Trophoblast cell (in vitro differentiated cells and primary cell): ENCODE data around the gene RBFOX2.
"Not testable (repeated sequence)": the region's sequence is repeated elsewhere in the genome, so short reads cannot be mapped to it uniquely, and the experiment has no call there.

Source experiments
- DNase-seq, 2 donors: peaks; one replicate each; pipeline ENCODE4 v3.0.0-alpha.2; 2016
- H2AFZ ChIP-seq: 2 replicates; pipeline ENCODE4 v1.6.1; 2013; ENCODE audit warnings: low read length, moderate library complexity, mild to moderate bottlenecking; ENCODE audit not compliant: insufficient read depth, poor library complexity
- H2AK5ac ChIP-seq: 2 replicates; pipeline ENCODE4 v1.6.1; 2013; ENCODE audit warnings: mild to moderate bottlenecking, low read length
- H2BK120ac ChIP-seq: 2 replicates; pipeline ENCODE4 v1.6.1; 2013; ENCODE audit warnings: low read length, mild to moderate bottlenecking, moderate library complexity; ENCODE audit not compliant: insufficient read depth, poor library complexity
- H2BK12ac ChIP-seq: 2 replicates; pipeline ENCODE4 v1.6.1; 2013; ENCODE audit warnings: mild to moderate bottlenecking, low read length, moderate library complexity
- H2BK5ac ChIP-seq: 2 replicates; pipeline ENCODE4 v1.6.1; 2013; ENCODE audit warnings: low read length, low read depth, moderate library complexity, mild to moderate bottlenecking; ENCODE audit not compliant: poor library complexity
- H3K14ac ChIP-seq: 2 replicates; pipeline ENCODE4 v1.6.1; 2013; ENCODE audit warnings: mild to moderate bottlenecking, low read length
- H3K18ac ChIP-seq: 2 replicates; pipeline ENCODE4 v1.6.1; 2013; ENCODE audit warnings: mild to moderate bottlenecking, low read length
- H3K23ac ChIP-seq: 2 replicates; pipeline ENCODE4 v1.6.1; 2013; ENCODE audit warnings: low read length
- H3K27ac ChIP-seq: 2 replicates; pipeline ENCODE4 v1.5.1; 2013; ENCODE audit warnings: low read depth, mild to moderate bottlenecking, inconsistent platforms, low read length, moderate library complexity
- H3K27me3 ChIP-seq: 2 replicates; pipeline ENCODE4 v1.6.1; 2013; ENCODE audit warnings: inconsistent platforms, mild to moderate bottlenecking, low read length, moderate library complexity; ENCODE audit not compliant: insufficient read depth
- H3K36me3 ChIP-seq, 2 experiments: 1 replicate in 1 of 2; 2 replicates in 1 of 2; pipeline ENCODE4 v1.6.1; 2013; ENCODE audit warnings: low read length in 2 of 2, mild to moderate bottlenecking in 2 of 2, moderate library complexity in 1 of 2; ENCODE audit not compliant: insufficient read depth in 2 of 2, control insufficient read depth in 1 of 2
- H3K4ac ChIP-seq: 2 replicates; pipeline ENCODE4 v1.6.1; 2013; ENCODE audit warnings: low read depth, mild to moderate bottlenecking, low read length, moderate library complexity
- H3K4me1 ChIP-seq, 2 experiments: 1 replicate in 1 of 2; 2 replicates in 1 of 2; pipeline ENCODE4 v1.6.1; 2013; ENCODE audit warnings: low read length in 2 of 2, mild to moderate bottlenecking in 2 of 2, moderate library complexity in 1 of 2; ENCODE audit not compliant: insufficient read depth in 2 of 2, control insufficient read depth in 1 of 2
- H3K4me2 ChIP-seq: 2 replicates; pipeline ENCODE4 v1.6.1; 2013; ENCODE audit warnings: inconsistent platforms, mild to moderate bottlenecking, low read length, moderate library complexity
- H3K4me3 ChIP-seq: 2 replicates; pipeline ENCODE4 v1.5.1; 2013; ENCODE audit warnings: mild to moderate bottlenecking, low read depth, low read length, inconsistent platforms
- H3K79me1 ChIP-seq: one replicate; pipeline ENCODE4 v1.6.1; 2013; ENCODE audit warnings: low read length
- H3K79me2 ChIP-seq: 2 replicates; pipeline ENCODE4 v1.6.1; 2013; ENCODE audit warnings: low read length, mild to moderate bottlenecking; ENCODE audit not compliant: control insufficient read depth, insufficient read depth, poor library complexity
- H3K9ac ChIP-seq: 2 replicates; pipeline ENCODE4 v1.6.1; 2013; ENCODE audit warnings: mild to moderate bottlenecking, low read length
- H3K9me3 ChIP-seq: 2 replicates; pipeline ENCODE4 v1.6.1; 2013; ENCODE audit warnings: low read depth, mild to moderate bottlenecking, control low read depth, inconsistent platforms, low read length; ENCODE audit not compliant: insufficient read depth
- H4K12ac ChIP-seq: 2 replicates; pipeline ENCODE4 v1.6.1; 2013; ENCODE audit warnings: low read depth, mild to moderate bottlenecking, low read length, moderate library complexity
- H4K8ac ChIP-seq: 2 replicates; pipeline ENCODE4 v1.6.1; 2013; ENCODE audit warnings: low read depth, mild to moderate bottlenecking, low read length, moderate library complexity
- H4K91ac ChIP-seq: one replicate; pipeline ENCODE4 v1.6.1; 2013; ENCODE audit warnings: low read depth, mild to moderate bottlenecking, low read length, moderate library complexity
- WGBS: extraction: QIAGEN DNeasy Blood & Tissue Kit; methylation state at CpG from one replicate; pipeline ENCODE4 v1.1.7; 2013; ENCODE audit warnings: missing lambda C conversion rate; ENCODE audit not compliant: insufficient read length, insufficient coverage; ENCODE audit errors: extremely low coverage; 5-methylcytosine and 5-hydroxymethylcytosine counted together

Gene RBFOX2

DNA sequence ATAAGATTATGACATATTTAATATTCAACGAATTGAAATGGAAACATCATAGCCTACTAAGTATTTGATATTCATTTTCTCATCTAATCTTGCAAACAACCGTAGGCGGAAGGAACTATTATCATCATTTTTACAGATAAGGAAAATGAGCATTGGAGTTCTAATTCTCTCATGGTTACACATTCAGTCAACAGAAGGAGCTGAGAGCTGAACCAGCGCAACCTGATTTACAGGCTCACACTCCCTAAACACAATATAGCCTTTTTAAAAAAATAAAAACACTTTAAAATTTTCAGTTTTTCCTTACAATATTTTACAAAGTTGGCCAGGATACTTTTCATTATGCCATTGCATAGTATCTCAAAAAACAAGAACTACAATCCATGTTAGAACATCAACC lies 236.1 kb downstream of the RBFOX2 start:
- H3K23ac ChIP-seq, result no peak overlapping the region
- no peak overlapping the region for H4K12ac ChIP-seq
- H3K4me2 ChIP-seq, result no peak overlapping the region
- WGBS, result no CpG with 5 or more reads among the region's 4 CpGs
- H3K9me3 ChIP-seq, result no peaks in the 10 kb centered on the region
- no peak overlapping the region for H3K4me3 ChIP-seq
- H2BK12ac ChIP-seq, result no peak overlapping the region
- no peak overlapping the region for H2AFZ ChIP-seq
- H3K27ac ChIP-seq, result no peak overlapping the region
- no peak overlapping the region for H3K18ac ChIP-seq
- H3K79me1 ChIP-seq, result no peaks in the 10 kb centered on the region
- H2AK5ac ChIP-seq, result no peak overlapping the region
- H3K14ac ChIP-seq, result no peak overlapping the region
- H3K79me2 ChIP-seq, result no peaks in the 10 kb centered on the region
- H4K8ac ChIP-seq, result no peak overlapping the region
- H3K9ac ChIP-seq, result no peak overlapping the region
- peak; percentile 48 to 70 for DNase-seq
- no peak overlapping the region for H3K4ac ChIP-seq
- H3K4me1 ChIP-seq, result peaks cover 0 to 2% of the 10 kb centered on the region in 2 experiments
- peaks cover 0 to 3% of the 10 kb centered on the region in 2 experiments for H3K36me3 ChIP-seq
- H3K27me3 ChIP-seq, result no peaks in the 10 kb centered on the region
- no peak overlapping the region for H4K91ac ChIP-seq
- H2BK5ac ChIP-seq, result no peak overlapping the region
- no peak overlapping the region for H2BK120ac ChIP-seq

DNA sequence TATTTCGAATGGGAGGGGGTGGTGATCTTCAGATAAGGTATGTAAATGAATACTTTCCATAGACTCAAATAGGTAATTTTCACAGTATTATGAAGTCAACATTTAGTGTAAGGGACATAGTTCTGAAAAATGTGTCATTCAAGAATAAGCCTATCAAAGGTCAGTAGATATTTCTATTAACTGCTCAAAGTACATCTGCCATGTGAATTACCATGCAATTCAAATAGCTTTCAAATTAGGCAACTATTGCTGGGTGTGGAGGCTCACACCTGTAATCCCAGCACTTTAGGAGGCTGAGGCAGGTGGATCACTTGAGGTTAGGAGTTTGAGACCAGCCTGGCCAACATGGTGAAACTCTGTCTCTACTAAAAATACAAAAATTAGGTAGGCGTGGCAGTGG lies 236.8 kb downstream of the RBFOX2 start:
- not testable (repeated sequence) for H3K4me1 ChIP-seq, H3K14ac ChIP-seq
- no CpG with 5 or more reads among the region's 2 CpGs for WGBS

DNA sequence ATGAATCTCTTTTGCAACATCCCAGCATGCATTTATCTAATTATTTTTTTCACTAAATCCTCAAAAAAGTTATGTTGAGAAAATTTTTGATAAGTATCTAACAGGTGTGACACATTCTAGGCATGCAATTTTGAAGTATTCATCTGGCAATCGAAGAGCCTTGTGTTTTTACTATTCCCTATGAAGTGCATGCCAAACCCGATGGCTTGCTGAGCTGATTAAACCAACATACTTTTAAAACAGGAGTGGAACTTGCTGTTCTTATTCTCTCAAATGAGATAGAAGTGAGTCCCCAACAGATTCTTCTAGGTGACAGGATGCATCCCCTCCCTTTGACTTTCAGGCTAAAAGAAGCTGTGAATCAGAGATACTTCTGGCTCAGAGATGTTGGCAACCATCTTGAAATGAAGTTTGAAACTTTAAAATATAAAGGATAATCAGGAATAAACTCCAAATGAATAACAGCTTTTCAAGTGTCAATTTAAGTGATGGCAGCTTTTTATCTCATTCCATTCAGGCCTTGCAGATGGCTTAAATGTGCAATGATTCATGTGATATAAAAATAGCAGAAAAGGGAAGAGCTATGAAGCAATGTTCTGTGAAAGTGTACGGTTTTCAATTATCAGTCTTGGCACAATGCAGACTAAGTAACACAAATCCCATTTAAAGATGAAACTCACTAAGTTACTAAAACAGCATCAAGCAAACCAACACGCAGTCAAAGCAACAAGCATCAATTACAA lies 243.3 kb downstream of the RBFOX2 start:
- Histone ChIP-seq H3K4me2 (no peak overlapping the region), H3K27me3 (no peaks in the 10 kb centered on the region), H3K23ac (no peak overlapping the region), H3K79me1 (no peaks in the 10 kb centered on the region), H3K18ac (no peak overlapping the region), H4K91ac (no peak overlapping the region), H4K8ac (no peak overlapping the region), H3K36me3 (peaks cover 9 to 10% of the 10 kb centered on the region in 2 experiments), H3K4me3 (no peak overlapping the region), H2BK5ac (no peak overlapping the region), H3K9me3 (peaks cover 2% of the 10 kb centered on the region), H2BK12ac (no peak overlapping the region), H3K79me2 (no peaks in the 10 kb centered on the region), H4K12ac (no peak overlapping the region), H2AK5ac (no peak overlapping the region), H3K4me1 (peaks cover 4 to 6% of the 10 kb centered on the region in 2 experiments), H2BK120ac (no peak overlapping the region), H3K14ac (no peak overlapping the region), H3K27ac (no peak overlapping the region), H2AFZ (no peak overlapping the region), H3K9ac (no peak overlapping the region), H3K4ac (no peak overlapping the region)
- DNase-seq, result peak in 1 of 2 donors; percentile 26
- no CpG with 5 or more reads among the region's 4 CpGs for WGBS

More for the DNA sequence above, 236.8 kb downstream of the RBFOX2 start:
- H2BK5ac ChIP-seq, H2AK5ac ChIP-seq, H3K27me3 ChIP-seq, H2BK12ac ChIP-seq, H3K9me3 ChIP-seq, DNase-seq, H3K4me2 ChIP-seq, H3K4me3 ChIP-seq, H3K36me3 ChIP-seq, H3K4ac ChIP-seq, H3K9ac ChIP-seq, H3K79me2 ChIP-seq, H4K8ac ChIP-seq, H2AFZ ChIP-seq, H2BK120ac ChIP-seq, H4K12ac ChIP-seq, H4K91ac ChIP-seq, H3K18ac ChIP-seq, H3K79me1 ChIP-seq, H3K23ac ChIP-seq, H3K27ac ChIP-seq: not testable (repeated sequence)

DNA sequence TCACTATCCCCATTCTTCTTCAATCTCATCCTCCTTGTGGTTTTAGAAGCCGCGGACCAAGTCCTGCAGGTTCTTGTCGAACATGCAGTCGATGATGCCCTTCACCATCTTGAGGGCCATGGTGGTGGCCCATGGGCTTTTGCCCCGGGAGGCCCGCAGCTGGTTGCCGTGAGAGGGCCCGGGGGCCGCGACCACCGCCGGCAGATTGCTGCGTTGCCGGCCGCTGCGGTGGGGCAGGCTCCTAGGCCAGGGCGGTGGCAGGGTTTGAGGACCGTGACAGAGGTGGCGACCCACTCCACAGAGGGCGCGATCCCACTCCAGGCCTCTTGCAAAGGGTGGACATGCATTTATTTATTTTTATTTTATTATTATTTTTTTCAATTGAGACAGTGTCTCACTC lies 244.0 kb downstream of the RBFOX2 start:
- no peak for DNase-seq
- H3K27me3 ChIP-seq, result no peaks in the 10 kb centered on the region
- H4K91ac ChIP-seq, result no peak overlapping the region
- H3K79me2 ChIP-seq, result no peaks in the 10 kb centered on the region
- no peak overlapping the region for H2BK5ac ChIP-seq
- H4K12ac ChIP-seq, result no peak overlapping the region
- H4K8ac ChIP-seq, result no peak overlapping the region
- H3K23ac ChIP-seq, result no peak overlapping the region
- no peaks in the 10 kb centered on the region for H3K79me1 ChIP-seq
- H2BK12ac ChIP-seq, result no peak overlapping the region
- H3K4me1 ChIP-seq, result peaks cover 4 to 6% of the 10 kb centered on the region in 2 experiments
- no CpG with 5 or more reads among the region's 21 CpGs for WGBS
- H3K27ac ChIP-seq, result no peak overlapping the region
- H3K4me3 ChIP-seq, result no peak overlapping the region
- H3K9me3 ChIP-seq, result peaks cover 2% of the 10 kb centered on the region
- H3K4ac ChIP-seq, result no peak overlapping the region
- no peak overlapping the region for H2AK5ac ChIP-seq
- no peak overlapping the region for H3K4me2 ChIP-seq
- no peak overlapping the region for H3K9ac ChIP-seq
- H3K14ac ChIP-seq, result no peak overlapping the region
- H3K18ac ChIP-seq, result peak overlapping the region; percentile 26
- H3K36me3 ChIP-seq, result peaks cover 9 to 10% of the 10 kb centered on the region in 2 experiments
- no peak overlapping the region for H2AFZ ChIP-seq
- H2BK120ac ChIP-seq, result no peak overlapping the region
